C4-2B (cell line): ENCODE measurements around the gene INF2.

Source experiments
- H3K27ac ChIP-seq: fragments of 450-650 bp; 2 replicates; pipeline ENCODE4 v1.5.1; 2017
- ZFX ChIP-seq: fragments of 450-650 bp; IDR thresholded peaks from 2 replicates; pipeline ENCODE4 v1.6.1; 2017
- TF ChIP-seq, protein P1 (sequence below): fragments of 450-650 bp; conservative IDR thresholded peaks from 2 replicates; pipeline ENCODE4 v1.5.1; 2017; ENCODE audit warnings: mild to moderate bottlenecking

Gene INF2

GRCh38 chr14:104766256-104766862 lies 76.9 kb downstream of the INF2 start:
- TF ChIP-seq ZFX = no peak
- TF ChIP-seq, protein P1, sequence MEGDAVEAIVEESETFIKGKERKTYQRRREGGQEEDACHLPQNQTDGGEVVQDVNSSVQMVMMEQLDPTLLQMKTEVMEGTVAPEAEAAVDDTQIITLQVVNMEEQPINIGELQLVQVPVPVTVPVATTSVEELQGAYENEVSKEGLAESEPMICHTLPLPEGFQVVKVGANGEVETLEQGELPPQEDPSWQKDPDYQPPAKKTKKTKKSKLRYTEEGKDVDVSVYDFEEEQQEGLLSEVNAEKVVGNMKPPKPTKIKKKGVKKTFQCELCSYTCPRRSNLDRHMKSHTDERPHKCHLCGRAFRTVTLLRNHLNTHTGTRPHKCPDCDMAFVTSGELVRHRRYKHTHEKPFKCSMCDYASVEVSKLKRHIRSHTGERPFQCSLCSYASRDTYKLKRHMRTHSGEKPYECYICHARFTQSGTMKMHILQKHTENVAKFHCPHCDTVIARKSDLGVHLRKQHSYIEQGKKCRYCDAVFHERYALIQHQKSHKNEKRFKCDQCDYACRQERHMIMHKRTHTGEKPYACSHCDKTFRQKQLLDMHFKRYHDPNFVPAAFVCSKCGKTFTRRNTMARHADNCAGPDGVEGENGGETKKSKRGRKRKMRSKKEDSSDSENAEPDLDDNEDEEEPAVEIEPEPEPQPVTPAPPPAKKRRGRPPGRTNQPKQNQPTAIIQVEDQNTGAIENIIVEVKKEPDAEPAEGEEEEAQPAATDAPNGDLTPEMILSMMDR = no peak
- H3K27ac ChIP-seq = no peak overlapping the region

DNA sequence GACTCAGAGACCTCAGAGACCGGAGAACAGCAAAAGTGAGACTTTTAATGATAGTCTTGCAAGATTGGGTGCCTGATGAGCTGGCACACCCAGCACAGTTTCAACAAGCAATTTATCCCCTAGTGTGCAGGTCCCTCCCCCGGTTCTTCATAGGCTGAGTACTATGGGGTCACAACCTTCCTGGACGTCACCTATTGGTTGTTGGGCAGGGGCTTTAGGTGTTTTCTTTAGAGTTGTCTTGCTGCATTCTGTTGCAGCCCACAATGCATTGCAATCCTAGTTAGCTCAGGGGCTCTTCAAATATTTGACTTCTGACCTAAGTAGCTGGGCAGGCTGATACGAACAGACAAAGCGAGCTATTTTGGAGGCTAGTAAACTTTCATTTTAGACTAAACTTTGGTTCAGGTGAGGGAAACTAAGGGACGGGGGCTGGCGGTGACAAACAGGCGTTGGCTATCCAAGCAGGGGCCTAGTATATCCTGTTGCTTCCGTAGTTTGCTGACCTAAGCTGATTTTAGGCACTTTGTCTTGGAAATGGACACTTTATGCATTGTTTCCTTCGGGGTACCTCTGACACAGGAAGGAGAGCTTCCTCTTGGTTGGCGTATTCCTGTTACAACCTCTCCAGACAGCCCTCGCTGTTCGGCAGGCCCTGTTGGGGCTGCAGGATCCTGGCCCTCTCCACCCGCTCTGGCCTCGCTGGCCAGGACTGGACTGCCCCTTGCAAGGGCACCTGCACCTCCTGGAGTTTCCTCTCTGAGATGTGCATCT lies 77.6 kb downstream of the INF2 start:
- H3K27ac ChIP-seq = no peak overlapping the region
- TF ChIP-seq ZFX = no peak
- TF ChIP-seq, protein P1 = no peak

DNA sequence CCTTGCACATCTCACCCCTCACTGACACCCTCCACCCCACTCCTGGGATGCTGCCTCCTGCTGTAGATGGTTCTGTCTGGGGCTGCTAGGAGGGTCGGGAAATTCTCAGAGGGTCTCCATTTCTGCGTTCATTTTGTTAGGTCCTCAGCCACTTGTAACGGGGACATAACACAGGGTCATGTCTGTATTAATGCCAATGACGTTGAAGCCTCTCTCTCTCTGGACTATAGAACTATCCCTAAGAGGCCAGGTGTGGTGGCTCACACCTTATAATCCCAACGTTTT lies 78.2 kb downstream of the INF2 start:
- no peak for TF ChIP-seq ZFX
- TF ChIP-seq, protein P1 = no peak
- H3K27ac ChIP-seq = no peak overlapping the region

GRCh38 chr14:104768437-104769323 lies 79.3 kb downstream of the INF2 start:
- H3K27ac ChIP-seq = peak overlapping the region; percentile 10; the same call in 1 of the 2 replicates
- no peak for TF ChIP-seq ZFX
- TF ChIP-seq, protein P1 = peak; percentile 94

- TF ChIP-seq ZFX = no peak
- TF ChIP-seq, protein P1 = no peak
- no peak overlapping the region for H3K27ac ChIP-seq
Observed at GRCh38 chr14:104769324-104770071, 80.1 kb downstream of the INF2 start.

- TF ChIP-seq ZFX = no peak
- TF ChIP-seq, protein P1 = no peak
- no peak overlapping the region for H3K27ac ChIP-seq
Observed at GRCh38 chr14:104770072-104770579, 80.7 kb downstream of the INF2 start.
